ENCODE measurements around the gene CRP.

CRP gene, protein sequence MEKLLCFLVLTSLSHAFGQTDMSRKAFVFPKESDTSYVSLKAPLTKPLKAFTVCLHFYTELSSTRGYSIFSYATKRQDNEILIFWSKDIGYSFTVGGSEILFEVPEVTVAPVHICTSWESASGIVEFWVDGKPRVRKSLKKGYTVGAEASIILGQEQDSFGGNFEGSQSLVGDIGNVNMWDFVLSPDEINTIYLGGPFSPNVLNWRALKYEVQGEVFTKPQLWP

DNA sequence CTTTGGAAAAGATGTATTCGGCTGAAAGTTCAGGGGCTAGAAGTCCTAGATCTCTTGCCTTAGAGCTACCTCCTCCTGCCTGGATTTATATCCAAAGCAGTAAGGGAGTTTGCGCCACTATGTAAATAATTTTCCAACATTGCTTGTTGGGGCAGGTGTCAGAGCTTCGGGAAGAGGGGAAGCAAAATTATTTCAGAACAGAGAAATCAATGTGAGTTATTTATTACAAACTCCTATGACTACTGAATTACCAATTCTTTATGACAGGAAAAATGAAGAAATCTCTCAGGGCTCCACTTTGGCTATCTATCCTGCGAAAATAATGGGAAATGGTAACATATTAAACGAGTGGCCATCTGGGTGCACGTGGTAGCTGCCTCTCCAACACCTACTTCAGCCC lies at the start of gene CRP:
CRP (minus strand) TSS at position 61 of the 400 bp plus-strand sequence. CDS start 104 bp downstream, outside the sequence.
- Histone ChIP-seq H3K27ac (ENCODE audit: low read depth, low read length) (no peak within 1 kb of the TSS), H3K4me1 (ENCODE audit: control insufficient read depth, insufficient read depth, low read length) (no peaks in the 10 kb centered on the region), H3K4me3 (ENCODE audit: low read length) (no peak within 1 kb of the TSS), H3K9ac (ENCODE audit: low read length) (no peak within 1 kb of the TSS), H3K27me3 (ENCODE audit: control insufficient read depth, insufficient read depth, low read length) (no peaks in the 10 kb centered on the region), H3K36me3 (ENCODE audit: control insufficient read depth, insufficient read depth, low read length) (no peaks in the 10 kb centered on the region)

DNA sequence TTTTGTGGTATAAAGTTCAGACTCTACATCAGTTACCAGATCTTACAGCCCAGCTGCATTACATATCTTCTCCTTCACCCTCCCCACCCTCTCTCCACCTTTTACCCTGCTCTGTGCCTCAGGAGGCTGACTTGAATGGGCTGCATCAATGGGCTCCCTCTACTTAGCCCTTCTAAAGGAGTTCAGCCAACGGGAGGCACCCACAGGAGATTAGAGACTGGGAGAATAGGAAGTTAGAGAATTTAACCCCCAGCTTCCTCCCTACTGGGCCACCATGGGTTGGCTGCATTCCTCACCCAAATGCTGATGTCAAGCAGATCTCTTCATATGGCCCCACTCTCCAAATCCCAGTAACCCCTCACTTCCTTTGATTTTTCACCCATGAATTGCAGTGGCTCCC lies 49.3 kb upstream of the CRP start:
- Histone ChIP-seq H3K4me3 (ENCODE audit: low read length) (no peak overlapping the region), H3K36me3 (ENCODE audit: control insufficient read depth, insufficient read depth, low read length) (no peaks in the 10 kb centered on the region), H3K4me1 (ENCODE audit: control insufficient read depth, insufficient read depth, low read length) (no peaks in the 10 kb centered on the region), H3K27ac (ENCODE audit: low read depth, low read length) (no peak overlapping the region), H3K27me3 (ENCODE audit: control insufficient read depth, insufficient read depth, low read length) (no peaks in the 10 kb centered on the region), H3K9ac (ENCODE audit: low read length) (no peak overlapping the region)

DNA sequence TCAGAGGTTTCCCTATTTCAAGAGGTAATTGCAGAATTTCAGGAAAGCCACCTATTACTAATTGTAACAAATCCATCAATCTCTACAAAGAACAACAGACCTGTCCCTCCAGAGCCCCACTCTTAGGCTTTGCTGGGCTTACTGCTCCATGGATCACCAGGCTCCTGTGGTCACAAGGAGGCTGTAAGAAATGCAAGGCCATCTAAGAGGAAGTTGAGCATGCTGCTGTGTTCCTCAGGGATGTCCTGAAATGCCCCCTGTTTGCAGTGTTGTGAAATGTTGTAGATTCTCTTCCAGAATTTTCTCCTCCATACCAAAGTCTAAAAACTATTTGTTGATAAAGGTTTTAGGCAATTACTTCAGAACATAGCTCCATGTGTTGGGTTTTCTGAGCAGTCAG lies 42.0 kb upstream of the CRP start:
- no peaks in the 10 kb centered on the region for H3K27me3 ChIP-seq (ENCODE audit: control insufficient read depth, insufficient read depth, low read length)
- H3K9ac ChIP-seq (ENCODE audit: low read length) = no peak overlapping the region
- H3K36me3 ChIP-seq (ENCODE audit: control insufficient read depth, insufficient read depth, low read length) = no peaks in the 10 kb centered on the region
- H3K4me3 ChIP-seq (ENCODE audit: low read length) = no peak overlapping the region
- H3K27ac ChIP-seq (ENCODE audit: low read depth, low read length) = no peak overlapping the region
- H3K4me1 ChIP-seq (ENCODE audit: control insufficient read depth, insufficient read depth, low read length) = no peaks in the 10 kb centered on the region

DNA sequence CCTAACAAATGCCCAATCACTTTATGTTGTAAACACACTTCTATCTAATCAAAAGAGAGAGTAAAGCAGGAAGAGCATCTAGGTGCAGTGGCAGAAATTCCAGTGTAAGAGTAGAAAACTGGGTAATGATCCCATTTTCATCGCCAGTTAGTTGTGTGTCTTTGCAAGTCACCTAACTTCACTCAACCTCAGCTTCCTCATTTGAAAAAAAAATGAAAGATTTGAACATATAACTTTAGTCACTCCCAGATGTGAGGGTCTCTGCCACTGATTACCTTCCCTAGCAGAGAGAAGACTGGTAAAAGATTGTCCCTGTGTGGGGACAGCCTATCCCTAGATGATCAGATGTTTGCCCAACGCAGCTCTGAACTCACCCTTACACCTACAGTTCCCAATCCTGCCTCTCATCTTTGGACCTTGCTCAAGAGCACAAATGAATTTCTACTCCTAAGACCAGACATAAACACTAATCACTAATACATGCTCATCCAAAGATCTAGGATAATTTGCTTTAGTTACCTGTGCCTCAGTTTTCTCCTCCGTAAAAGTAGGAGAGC lies 41.1 kb upstream of the CRP start:
- H3K9ac ChIP-seq (ENCODE audit: low read length) = no peak overlapping the region

DNA sequence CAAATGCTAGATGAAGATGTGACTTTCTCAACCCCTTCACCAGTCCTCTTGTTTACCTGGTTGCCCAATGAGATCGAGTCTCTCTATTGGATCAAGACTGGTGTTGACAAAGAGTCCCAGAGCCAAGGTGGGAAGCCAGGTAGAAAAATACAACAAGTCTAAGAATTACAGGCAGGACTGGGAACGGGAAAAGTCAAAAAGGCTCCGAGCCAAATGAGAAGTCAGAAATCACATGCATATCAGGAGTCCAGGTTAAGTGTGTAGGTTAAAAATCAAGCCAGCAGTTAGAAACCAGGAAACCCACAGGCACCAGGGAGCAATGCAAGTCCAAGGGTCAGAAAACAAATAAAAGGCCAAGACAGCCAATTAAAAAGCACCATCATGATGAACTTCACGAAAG lies 39.0 kb upstream of the CRP start:
- H3K4me3 ChIP-seq (ENCODE audit: low read length) = no peak overlapping the region
- no peaks in the 10 kb centered on the region for H3K36me3 ChIP-seq (ENCODE audit: control insufficient read depth, insufficient read depth, low read length)
- no peaks in the 10 kb centered on the region for H3K27me3 ChIP-seq (ENCODE audit: control insufficient read depth, insufficient read depth, low read length)
- H3K4me1 ChIP-seq (ENCODE audit: control insufficient read depth, insufficient read depth, low read length) = no peaks in the 10 kb centered on the region
- H3K9ac ChIP-seq (ENCODE audit: low read length) = no peak overlapping the region
- H3K27ac ChIP-seq (ENCODE audit: low read depth, low read length) = no peak overlapping the region

More for the DNA sequence above, 41.1 kb upstream of the CRP start:
- H3K4me3 ChIP-seq (ENCODE audit: low read length) = no peak overlapping the region
- no peaks in the 10 kb centered on the region for H3K27me3 ChIP-seq (ENCODE audit: control insufficient read depth, insufficient read depth, low read length)
- H3K27ac ChIP-seq (ENCODE audit: low read depth, low read length) = no peak overlapping the region
- H3K36me3 ChIP-seq (ENCODE audit: control insufficient read depth, insufficient read depth, low read length) = no peaks in the 10 kb centered on the region
- no peaks in the 10 kb centered on the region for H3K4me1 ChIP-seq (ENCODE audit: control insufficient read depth, insufficient read depth, low read length)

DNA sequence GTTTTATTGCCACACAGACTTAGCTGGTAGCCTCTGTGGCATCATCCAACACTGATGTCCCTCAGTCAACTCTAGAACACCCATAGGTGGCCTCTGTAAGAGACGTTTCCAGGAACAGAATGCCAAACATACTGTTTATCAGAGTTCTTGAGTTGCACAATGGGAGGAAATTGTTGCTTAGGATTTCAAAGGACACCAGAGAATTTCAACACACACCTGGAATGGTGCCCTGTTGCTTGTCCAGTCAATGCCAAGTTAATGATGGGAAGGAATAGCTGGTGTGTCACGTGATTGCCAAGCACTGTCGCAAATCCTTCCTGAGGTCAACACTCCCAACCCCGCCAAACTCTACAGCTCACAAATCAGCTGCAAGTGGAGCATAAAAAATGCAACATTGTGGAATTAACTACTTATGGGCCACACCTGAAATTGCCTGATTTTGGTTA lies 37.8 kb upstream of the CRP start:
- H3K9ac ChIP-seq (ENCODE audit: low read length) = no peak overlapping the region
- H3K4me1 ChIP-seq (ENCODE audit: control insufficient read depth, insufficient read depth, low read length) = no peaks in the 10 kb centered on the region
- no peak overlapping the region for H3K4me3 ChIP-seq (ENCODE audit: low read length)
- H3K27me3 ChIP-seq (ENCODE audit: control insufficient read depth, insufficient read depth, low read length) = no peaks in the 10 kb centered on the region
- H3K36me3 ChIP-seq (ENCODE audit: control insufficient read depth, insufficient read depth, low read length) = no peaks in the 10 kb centered on the region
- H3K27ac ChIP-seq (ENCODE audit: low read depth, low read length) = no peak overlapping the region

DNA sequence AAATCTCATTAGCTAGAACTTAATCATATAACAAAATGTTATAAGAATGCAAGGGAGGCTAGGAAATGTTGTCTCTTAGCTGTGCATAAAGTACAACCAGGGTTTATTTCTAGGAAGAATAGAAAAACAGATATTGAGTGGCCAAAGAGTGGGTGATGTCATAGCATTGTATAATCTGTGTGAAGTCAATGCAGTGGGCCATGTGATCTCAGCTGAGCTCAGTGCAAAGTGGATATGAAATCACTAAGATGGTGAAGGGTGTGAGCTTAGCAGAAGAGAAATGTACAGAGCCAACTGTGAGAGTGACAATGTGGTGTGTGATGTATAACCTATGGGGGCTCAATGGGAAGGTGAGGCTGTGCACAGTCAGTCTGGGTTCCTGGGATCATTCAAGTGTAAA lies 36.6 kb upstream of the CRP start:
- H3K4me1 ChIP-seq (ENCODE audit: control insufficient read depth, insufficient read depth, low read length) = no peaks in the 10 kb centered on the region
- no peak overlapping the region for H3K4me3 ChIP-seq (ENCODE audit: low read length)
- no peaks in the 10 kb centered on the region for H3K36me3 ChIP-seq (ENCODE audit: control insufficient read depth, insufficient read depth, low read length)
- no peaks in the 10 kb centered on the region for H3K27me3 ChIP-seq (ENCODE audit: control insufficient read depth, insufficient read depth, low read length)
- no peak overlapping the region for H3K27ac ChIP-seq (ENCODE audit: low read depth, low read length)
- H3K9ac ChIP-seq (ENCODE audit: low read length) = no peak overlapping the region

DNA sequence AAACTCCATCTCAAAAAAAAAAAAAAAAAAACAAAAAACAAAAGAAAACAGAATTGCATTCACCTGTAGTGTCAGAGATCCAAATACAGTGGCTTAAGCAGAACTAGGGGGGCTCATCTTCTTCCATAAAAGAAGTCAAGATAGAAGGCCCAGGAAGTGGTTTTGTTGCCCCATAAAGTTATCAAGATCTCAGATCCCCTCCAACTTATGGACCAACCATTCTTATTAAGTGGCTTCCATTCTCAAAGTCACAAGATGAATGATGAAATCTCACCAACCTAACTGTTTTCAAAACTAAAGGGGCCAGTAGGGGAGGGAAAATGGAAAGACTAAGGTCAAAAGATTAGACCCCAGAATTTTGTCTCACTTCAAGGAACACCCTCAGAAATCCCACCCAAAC lies 36.2 kb upstream of the CRP start:
- Histone ChIP-seq H3K27me3 (ENCODE audit: control insufficient read depth, insufficient read depth, low read length) (no peaks in the 10 kb centered on the region), H3K27ac (ENCODE audit: low read depth, low read length) (no peak overlapping the region), H3K9ac (ENCODE audit: low read length) (no peak overlapping the region), H3K4me1 (ENCODE audit: control insufficient read depth, insufficient read depth, low read length) (no peaks in the 10 kb centered on the region), H3K36me3 (ENCODE audit: control insufficient read depth, insufficient read depth, low read length) (no peaks in the 10 kb centered on the region), H3K4me3 (ENCODE audit: low read length) (no peak overlapping the region)

DNA sequence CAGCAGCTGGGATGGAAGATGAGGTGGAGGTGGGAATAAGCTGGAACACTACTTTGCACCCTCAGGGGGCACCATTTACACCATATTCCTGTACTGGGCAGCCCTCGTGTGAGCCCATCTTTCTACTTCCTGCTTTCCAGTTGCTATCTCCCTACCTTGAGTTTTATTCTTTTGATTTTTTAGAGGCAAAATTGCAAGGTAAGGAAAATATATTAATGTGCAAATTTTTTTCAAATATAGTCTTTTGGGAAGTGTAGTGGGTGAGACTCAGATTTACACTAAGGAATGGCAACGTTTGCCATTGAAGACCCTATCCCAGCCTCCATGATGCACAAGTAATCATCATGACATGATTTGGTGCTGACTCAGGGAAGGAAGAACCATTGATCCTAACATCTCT lies 35.2 kb upstream of the CRP start:
- Histone ChIP-seq H3K4me1 (ENCODE audit: control insufficient read depth, insufficient read depth, low read length) (no peaks in the 10 kb centered on the region), H3K4me3 (ENCODE audit: low read length) (no peak overlapping the region), H3K36me3 (ENCODE audit: control insufficient read depth, insufficient read depth, low read length) (no peaks in the 10 kb centered on the region), H3K27ac (ENCODE audit: low read depth, low read length) (no peak overlapping the region), H3K27me3 (ENCODE audit: control insufficient read depth, insufficient read depth, low read length) (no peaks in the 10 kb centered on the region), H3K9ac (ENCODE audit: low read length) (no peak overlapping the region)

DNA sequence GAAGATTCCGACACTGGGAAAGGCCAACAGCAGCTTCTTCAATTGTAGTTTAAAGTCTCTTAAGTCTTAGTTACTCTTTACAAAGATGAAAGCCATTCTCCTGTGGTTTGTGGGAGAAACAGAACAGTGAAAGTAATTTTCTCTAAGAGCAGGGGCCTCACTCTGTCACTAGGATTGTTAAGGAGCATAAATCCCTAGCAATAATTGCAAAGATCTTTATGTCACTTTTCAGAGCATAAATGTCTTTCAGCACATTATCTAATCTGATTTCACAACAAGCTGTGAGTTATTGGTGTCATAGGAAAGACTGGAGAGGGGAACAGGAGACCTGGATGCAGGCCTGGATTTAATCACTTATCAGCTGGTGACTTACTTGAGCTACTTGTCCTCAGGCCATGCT lies 34.0 kb upstream of the CRP start:
- Histone ChIP-seq H3K9ac (ENCODE audit: low read length) (no peak overlapping the region), H3K27ac (ENCODE audit: low read depth, low read length) (no peak overlapping the region), H3K27me3 (ENCODE audit: control insufficient read depth, insufficient read depth, low read length) (no peaks in the 10 kb centered on the region), H3K36me3 (ENCODE audit: control insufficient read depth, insufficient read depth, low read length) (no peaks in the 10 kb centered on the region), H3K4me1 (ENCODE audit: control insufficient read depth, insufficient read depth, low read length) (no peaks in the 10 kb centered on the region), H3K4me3 (ENCODE audit: low read length) (no peak overlapping the region)

DNA sequence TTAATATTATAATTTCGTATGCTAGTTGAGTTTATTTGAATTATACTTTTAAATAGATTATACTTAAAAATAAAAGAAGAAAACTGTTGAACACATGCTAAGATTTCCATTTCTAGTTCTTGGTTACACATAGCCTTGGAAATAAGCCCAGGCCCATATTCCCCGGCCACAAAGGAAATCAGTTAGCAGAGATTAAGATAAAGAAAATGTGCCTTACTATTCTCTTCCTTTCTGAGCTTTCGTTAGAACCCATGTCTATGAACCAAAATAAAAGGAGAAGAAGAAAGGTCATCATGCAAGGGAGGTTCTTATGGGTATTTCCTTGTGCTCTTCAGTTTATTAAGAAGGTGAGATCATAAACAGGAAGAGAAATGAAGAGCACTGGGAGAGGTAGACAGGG lies 32.3 kb upstream of the CRP start:
- Histone ChIP-seq H3K27me3 (ENCODE audit: control insufficient read depth, insufficient read depth, low read length) (no peaks in the 10 kb centered on the region), H3K4me3 (ENCODE audit: low read length) (no peak overlapping the region), H3K36me3 (ENCODE audit: control insufficient read depth, insufficient read depth, low read length) (no peaks in the 10 kb centered on the region), H3K27ac (ENCODE audit: low read depth, low read length) (no peak overlapping the region), H3K9ac (ENCODE audit: low read length) (no peak overlapping the region), H3K4me1 (ENCODE audit: control insufficient read depth, insufficient read depth, low read length) (no peaks in the 10 kb centered on the region)

DNA sequence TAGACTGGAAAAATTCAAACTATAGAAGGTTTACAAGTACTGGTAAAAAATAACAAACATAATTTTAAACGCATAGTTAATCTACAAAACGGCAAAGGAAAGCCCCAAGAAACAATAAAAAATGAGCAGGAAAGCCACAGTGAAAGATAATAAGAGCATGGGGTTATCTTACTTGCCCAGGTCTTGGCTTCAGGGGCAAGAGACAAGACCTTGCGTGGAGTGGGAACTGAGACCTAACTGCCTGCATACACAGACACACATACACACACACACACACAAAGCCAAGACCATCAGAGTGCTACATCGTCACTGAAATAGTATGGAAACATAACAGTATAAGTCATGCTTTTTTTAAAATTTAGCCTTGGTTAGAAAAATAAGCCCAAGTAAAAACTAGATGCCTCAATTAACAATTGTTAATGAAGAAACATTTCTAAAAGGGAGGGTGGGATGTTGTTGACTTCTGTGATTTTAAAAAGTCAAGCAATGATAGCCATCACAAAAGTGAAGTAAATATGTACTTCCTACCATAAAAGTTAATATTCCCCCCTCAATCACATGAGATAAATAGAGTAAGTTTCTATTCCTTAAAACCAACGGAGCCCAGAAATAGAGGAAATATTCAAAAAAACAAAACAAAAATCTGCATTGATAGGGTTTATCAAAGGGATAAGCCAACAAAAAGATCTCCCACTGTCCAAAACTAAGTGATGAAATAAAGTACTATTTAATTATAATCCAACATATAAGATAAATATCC lies 29.4 kb upstream of the CRP start:
- H3K27me3 ChIP-seq (ENCODE audit: control insufficient read depth, insufficient read depth, low read length) = no peaks in the 10 kb centered on the region
- H3K36me3 ChIP-seq (ENCODE audit: control insufficient read depth, insufficient read depth, low read length) = no peaks in the 10 kb centered on the region
- no peak overlapping the region for H3K4me3 ChIP-seq (ENCODE audit: low read length)
- no peak overlapping the region for H3K27ac ChIP-seq (ENCODE audit: low read depth, low read length)
- no peak overlapping the region for H3K9ac ChIP-seq (ENCODE audit: low read length)
- no peaks in the 10 kb centered on the region for H3K4me1 ChIP-seq (ENCODE audit: control insufficient read depth, insufficient read depth, low read length)

Measured in rectal smooth muscle tissue (tissue), 1 donor.